ENCODE measurements around the gene ASGR1. TPM values are rescaled to one million over a fixed set of nuclear protein-coding genes. Genes with fewer than 3 reads are reported as not detected.

The ASGR1 gene
- total and polyA plus RNA-seq, 4 donors, result 127 to 728 (median 471) TPM

- TF ChIP-seq REST (IDR thresholded peaks at IDR 0.05) (no peak), FOXA2 (IDR thresholded peaks at IDR 0.05) (no peak), NR2F2 (IDR thresholded peaks at IDR 0.05) (peak; percentile 89)
Measured at GRCh38 chr17:7132511-7133094, 46.6 kb downstream of the ASGR1 start (continued).

- Histone ChIP-seq H3K27ac (ENCODE audit: low read depth in 1 of 2, low read length in 2 of 2) (peak overlapping the region in 1 of 2 donors; percentile 25), H3K27me3 (ENCODE audit: control insufficient read depth in 4 of 4, insufficient read depth in 4 of 4, low read length in 3 of 4) (no peaks in the 10 kb centered on the region), H3K9ac (ENCODE audit: low read depth in 1 of 2, low read length in 2 of 2) (no peak overlapping the region), H3K36me3 (ENCODE audit: control insufficient read depth in 4 of 4, insufficient read depth in 3 of 4, low read depth in 1 of 4, low read length in 3 of 4) (peaks cover 0 to 3% (median 0%) of the 10 kb centered on the region in 4 donors), H3K9me3 (ENCODE audit: control insufficient read depth in 4 of 4, low read length in 3 of 4) (no peaks in the 10 kb centered on the region), H3K4me3 (ENCODE audit: low read depth in 1 of 3, low read length in 3 of 3) (no peak overlapping the region), H3K4me1 (ENCODE audit: control insufficient read depth in 4 of 4, insufficient read depth in 4 of 4, low read length in 3 of 4) (peaks cover 5 to 21% (median 17%) of the 10 kb centered on the region in 4 donors)
- WGBS, result 90% methylated on average over 5 of the region's 5 CpGs
- TF ChIP-seq RXRA (IDR thresholded peaks at IDR 0.05), result no peak
- no peak for DNase-seq (ENCODE audit: low spot score)
Measured at GRCh38 chr17:7131423-7131791, 47.8 kb downstream of the ASGR1 start.

GRCh38 chr17:7130621-7131422 lies 48.3 kb downstream of the ASGR1 start:
- no peak overlapping the region for H3K4me3 ChIP-seq (ENCODE audit: low read depth in 1 of 3, low read length in 3 of 3)

More at GRCh38 chr17:7130621-7131422, 48.3 kb downstream of the ASGR1 start:
- Histone ChIP-seq H3K27ac (ENCODE audit: low read depth in 1 of 2, low read length in 2 of 2) (peak overlapping the region in 1 of 2 donors; percentile 25), H3K27me3 (ENCODE audit: control insufficient read depth in 4 of 4, insufficient read depth in 4 of 4, low read length in 3 of 4) (no peaks in the 10 kb centered on the region), H3K4me1 (ENCODE audit: control insufficient read depth in 4 of 4, insufficient read depth in 4 of 4, low read length in 3 of 4) (peaks cover 5 to 21% (median 17%) of the 10 kb centered on the region in 4 donors), H3K36me3 (ENCODE audit: control insufficient read depth in 4 of 4, insufficient read depth in 3 of 4, low read depth in 1 of 4, low read length in 3 of 4) (peaks cover 0 to 3% (median 0%) of the 10 kb centered on the region in 4 donors), H3K9ac (ENCODE audit: low read depth in 1 of 2, low read length in 2 of 2) (no peak overlapping the region), H3K9me3 (ENCODE audit: control insufficient read depth in 4 of 4, low read length in 3 of 4) (no peaks in the 10 kb centered on the region)
- TF ChIP-seq MAX (IDR thresholded peaks at IDR 0.05) (no peak), CTCF (IDR thresholded peaks at IDR 0.05; ENCODE audit: low read depth, low read length, missing input control) (no peak), SP1 (IDR thresholded peaks at IDR 0.05) (no peak), NR2F2 (IDR thresholded peaks at IDR 0.05) (no peak), ATF3 (IDR thresholded peaks at IDR 0.05) (no peak), TAF1 (conservative IDR thresholded peaks at IDR 0.05) (no peak), FOXA2 (IDR thresholded peaks at IDR 0.05) (no peak)
- DNase-seq (ENCODE audit: low spot score), result no peak
- 68% methylated on average over 11 of the region's 11 CpGs for WGBS
